ENCODE measurements around the gene SEMA3G.

- TF ChIP-seq TAF1 (IDR thresholded peaks at IDR 0.05; ENCODE audit: borderline replicate concordance, insufficient read depth, low read length) (no peak), POLR2AphosphoS5 (IDR thresholded peaks at IDR 0.05; ENCODE audit: low read depth, low read length) (no peak), REST (IDR thresholded peaks at IDR 0.05; ENCODE audit: insufficient read depth in 1 of 2, low read depth in 2 of 2, low read length in 2 of 2) (no peak)
These were observed 6.9 kb downstream of the SEMA3G start for GRCh38 chr3:52438104-52438376.
